ENCODE measurements around the gene MT1X.
A peak's percentile ranks its signal among the peaks of the same experiment; 100 is the strongest.

The MT1X gene

GRCh38 chr16:56681939-56682702, at the start of gene MT1X:
MT1X (plus strand) TSS chr16:56682470; CDS start chr16:56682541, 71 bp downstream.
- DNase-seq (ENCODE audit: low read depth in 1 of 2, low spot score in 1 of 2): peak; percentile 62 to 80

DNA sequence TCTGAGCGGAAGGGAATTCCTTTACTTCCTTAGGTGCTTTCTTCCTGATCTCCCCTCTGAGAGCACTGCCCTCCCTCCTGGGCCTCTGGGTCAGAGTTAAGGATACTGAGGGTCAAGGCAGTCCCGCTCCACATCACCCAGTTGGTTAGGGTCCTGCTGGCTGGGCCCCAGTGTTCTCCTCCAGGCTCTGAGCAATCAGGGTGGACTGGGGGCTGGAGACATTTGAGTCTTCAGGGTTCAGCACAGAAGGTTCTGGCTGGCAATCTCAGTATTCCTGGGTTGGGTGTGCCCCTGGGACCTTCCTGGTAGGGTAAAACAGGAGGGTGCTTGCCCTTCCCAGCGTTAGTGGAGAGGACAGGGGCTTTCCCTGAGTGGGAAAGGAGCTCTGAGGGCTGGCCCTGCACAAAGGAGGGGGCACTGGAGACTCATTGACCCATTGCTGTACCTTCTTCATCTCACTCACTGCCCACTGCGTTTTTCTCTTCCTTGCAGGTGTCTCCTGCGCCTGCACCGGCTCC, 49.4 kb upstream of the MT1X start:
- DNase-seq (ENCODE audit: low read depth in 1 of 2, low spot score in 1 of 2): no peak

DNA sequence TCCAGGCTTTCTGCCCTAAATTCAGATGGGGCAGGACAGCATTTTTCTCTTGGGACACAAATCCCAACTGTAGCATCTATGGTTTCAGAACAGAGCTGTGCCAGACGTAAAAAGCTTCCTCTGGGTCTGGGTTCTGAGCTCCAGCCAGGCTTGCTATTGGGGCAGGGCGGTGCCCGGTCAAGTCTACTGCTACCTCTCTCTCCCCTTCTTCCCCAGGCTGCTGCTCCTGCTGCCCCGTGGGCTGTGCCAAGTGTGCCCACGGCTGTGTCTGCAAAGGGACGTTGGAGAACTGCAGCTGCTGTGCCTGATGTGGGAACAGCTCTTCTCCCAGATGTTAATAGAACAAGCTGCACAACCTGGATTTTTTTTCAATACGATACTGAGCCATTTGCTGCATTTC, 48.7 kb upstream of the MT1X start:
- DNase-seq (ENCODE audit: low read depth in 1 of 2, low spot score in 1 of 2): no peak

- DNase-seq (ENCODE audit: low read depth in 1 of 2, low spot score in 1 of 2): no peak
Observed at GRCh38 chr16:56634715-56635440, 47.4 kb upstream of the MT1X start.

DNA sequence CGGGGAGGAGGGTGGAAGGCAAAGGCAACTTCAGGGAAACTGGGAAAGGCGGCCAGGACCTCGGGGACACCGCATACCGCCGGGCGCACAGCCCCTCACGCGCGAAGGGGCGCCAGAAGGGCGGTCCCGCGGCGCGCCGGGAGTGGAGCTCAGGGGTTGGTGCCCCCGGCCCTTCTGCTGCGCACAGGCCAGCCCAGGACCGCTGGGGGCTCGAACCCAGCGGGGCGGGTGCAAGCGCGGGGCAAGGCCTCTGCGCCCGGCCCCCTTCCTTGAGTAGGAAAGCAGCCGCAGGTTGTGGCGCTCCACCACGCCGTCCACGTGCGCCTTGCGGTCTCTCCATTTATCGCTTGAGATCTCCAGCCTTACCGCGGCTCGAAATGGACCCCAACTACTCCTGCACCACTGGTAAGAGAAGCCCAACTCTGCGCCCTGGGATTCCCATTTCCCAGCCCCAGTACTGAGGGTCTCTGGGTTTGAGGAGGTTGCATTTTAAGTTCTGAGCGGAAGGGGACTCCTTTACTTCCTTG, 46.8 kb upstream of the MT1X start:
- no peak for DNase-seq (ENCODE audit: low read depth in 1 of 2, low spot score in 1 of 2)

DNA sequence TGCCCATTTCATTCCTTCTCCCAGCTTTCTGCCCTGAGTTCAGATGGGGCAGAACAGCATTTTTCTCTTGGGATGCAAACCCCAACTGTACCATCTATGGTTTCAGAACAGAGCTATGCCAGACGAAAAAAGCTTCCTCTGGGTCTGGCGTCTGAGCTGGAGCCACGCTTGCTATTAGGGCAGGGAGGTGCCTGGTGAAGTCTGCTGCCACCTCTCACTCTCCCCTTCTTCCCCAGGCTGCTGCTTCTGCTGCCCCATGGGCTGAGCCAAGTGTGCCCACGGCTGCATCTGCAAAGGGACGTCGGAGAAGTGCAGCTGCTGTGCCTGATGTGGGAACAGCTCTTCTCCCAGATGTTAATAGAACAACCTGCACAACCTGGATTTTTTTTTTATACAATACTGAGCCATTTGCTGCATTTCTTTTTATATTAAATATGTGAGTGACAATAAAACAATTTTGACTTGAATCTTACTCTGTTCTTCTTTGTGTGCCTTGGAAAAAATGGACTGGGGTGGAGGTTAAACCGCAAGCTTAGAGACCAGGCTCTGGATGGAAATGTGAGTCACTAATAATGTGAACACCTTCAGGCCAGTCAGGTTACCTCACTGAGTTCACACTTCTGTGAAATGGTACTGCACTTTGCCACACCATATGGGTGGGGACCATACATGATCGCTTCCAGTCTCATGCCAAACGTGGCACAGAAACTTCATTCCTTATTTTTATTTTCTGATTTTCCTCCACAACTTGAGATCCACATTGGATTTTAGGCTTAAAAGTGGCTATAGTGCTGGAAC, 45.5 kb upstream of the MT1X start:
- no peak for DNase-seq (ENCODE audit: low read depth in 1 of 2, low spot score in 1 of 2)

- DNase-seq (ENCODE audit: low read depth in 1 of 2, low spot score in 1 of 2): no peak
Observed at GRCh38 chr16:56637814-56638750, 44.2 kb upstream of the MT1X start, which contains the start of gene MT1A. MT1A (plus strand) TSS chr16:56638666; CDS start chr16:56638739, 73 bp downstream.

GRCh38 chr16:56639045-56639444, 43.2 kb upstream of the MT1X start:
- DNase-seq (ENCODE audit: low read depth in 1 of 2, low spot score in 1 of 2): no peak

DNA sequence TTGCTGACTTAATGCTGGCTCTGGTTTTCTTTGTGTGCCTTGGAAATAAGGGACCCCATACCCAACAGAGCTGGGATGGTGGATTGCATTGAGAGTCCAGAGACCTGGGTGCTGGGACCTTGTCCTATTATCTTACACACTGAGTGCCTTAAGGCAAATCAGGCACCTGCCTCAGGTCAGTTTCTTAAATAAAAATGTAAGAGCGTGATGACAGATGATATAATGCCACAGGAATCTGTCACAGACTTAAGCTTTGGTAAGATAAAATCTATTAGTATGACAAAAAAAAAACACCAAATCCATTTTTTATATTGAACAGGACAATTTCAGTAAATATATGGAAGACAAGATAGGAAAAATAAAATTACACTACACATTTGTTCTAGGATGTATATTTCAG, 42.2 kb upstream of the MT1X start:
- no peak for DNase-seq (ENCODE audit: low read depth in 1 of 2, low spot score in 1 of 2)

DNA sequence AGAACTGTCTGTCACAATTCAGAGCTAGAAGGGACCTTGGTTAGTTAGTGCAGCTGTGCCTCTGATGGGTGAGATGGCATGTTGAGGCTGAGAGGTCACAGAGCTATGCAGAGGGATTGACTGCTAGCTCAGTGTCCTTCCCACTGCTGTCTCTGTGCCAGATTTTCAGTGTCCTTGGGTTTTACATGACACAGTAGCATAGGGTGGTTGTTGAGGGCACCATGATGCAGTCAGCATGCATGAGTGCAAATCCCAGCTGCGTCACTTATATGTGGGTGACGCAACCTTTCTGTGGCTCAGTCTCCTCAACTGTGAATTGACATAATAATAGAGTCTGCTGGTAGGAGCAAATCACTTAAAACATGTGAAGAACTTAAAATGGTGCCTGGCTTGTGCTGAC, 41.1 kb upstream of the MT1X start:
- no peak for DNase-seq (ENCODE audit: low read depth in 1 of 2, low spot score in 1 of 2)

DNA sequence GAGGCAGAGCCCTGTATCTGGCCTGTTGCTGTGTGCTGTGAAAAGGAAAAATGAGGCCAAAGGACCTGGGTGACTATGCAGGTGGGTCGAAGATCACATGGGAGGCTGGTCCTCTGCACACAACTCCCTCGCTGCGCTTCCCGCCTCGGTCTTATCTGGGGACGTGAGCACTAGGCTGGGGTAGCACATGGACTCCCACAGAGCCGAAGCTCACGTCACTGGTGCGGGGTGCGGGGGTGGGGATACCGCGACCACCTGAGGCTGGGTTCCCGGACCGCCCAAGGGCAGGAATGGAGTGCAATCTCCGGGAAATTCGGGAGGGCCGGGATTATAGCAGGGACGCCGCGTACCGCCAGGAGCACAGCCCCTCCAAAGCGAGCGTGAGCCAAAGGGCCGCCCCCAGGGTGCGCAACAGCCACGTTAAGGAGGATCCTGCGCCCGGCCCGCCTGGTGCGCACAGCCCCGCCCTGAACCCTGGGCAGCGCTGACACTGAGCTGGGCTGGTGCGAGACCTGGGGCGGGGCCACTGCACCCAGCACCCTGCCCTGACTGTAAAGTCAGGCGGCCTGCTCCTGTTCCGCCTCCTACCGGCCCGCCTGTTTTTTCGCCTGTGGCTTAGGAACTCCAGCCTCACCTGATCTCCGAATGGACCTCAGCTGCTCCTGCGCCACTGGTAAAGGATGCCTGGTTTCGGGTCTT, 39.0 kb upstream of the MT1X start:
- DNase-seq (ENCODE audit: low read depth in 1 of 2, low spot score in 1 of 2): peak; percentile 34 to 58

DNA sequence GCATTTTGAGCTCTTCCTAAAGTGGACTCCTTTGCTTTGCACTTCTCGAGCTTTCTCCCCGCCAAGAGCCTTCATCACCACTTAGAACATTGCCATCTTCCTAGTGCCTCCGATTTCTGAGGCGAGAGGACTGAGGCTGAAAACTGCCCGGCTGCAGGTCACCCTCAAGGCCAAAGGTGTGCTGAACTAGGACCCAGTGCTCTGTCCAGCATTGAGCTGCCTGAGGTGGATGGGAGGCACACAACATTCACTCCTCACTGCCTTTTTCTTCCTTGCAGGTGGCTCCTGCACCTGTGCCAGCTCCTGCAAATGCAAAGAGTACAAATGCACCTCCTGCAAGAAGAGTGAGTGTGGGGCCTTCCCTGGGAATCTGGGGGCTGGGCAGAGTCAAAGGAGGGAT, 38.4 kb upstream of the MT1X start:
- no peak for DNase-seq (ENCODE audit: low read depth in 1 of 2, low spot score in 1 of 2)

DNA sequence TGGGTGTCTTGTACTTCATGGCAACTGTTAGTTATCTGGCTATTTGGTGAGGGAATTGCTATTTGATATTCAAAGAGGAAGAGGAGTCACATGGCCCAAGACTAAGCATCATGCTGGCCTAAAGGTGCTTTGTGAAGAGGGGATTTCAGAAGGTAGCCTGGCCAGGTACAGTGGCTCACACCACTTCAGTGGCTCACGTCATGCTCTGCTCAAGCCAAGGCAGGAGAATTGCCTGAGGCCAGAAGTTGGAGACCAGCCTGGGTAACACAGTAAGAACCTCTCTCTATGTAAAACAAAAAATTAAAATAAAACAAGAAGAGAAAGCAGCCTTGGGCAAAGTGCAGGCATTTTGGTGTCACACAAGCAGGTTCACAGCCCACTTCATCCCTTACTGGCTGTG, 37.0 kb upstream of the MT1X start:
- DNase-seq (ENCODE audit: low read depth in 1 of 2, low spot score in 1 of 2): no peak

DNA sequence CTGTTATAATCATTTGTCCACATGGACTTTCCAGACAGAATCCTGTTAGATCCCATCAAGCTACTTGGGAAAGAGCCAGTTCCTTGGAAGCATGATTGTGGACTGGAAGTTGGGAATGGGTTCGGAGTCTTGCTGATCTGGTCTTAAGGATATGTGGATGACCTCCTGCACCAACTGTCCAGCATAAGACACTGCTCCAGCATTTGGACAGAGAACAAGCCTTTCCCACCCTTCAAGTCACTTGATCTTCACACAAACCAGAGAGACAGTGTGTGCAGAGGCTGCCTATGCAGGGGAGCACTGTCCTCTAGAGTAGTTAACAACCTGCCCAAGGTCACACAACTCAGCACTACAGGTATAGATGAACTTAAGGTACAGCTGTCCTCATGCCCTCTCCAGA, 36.4 kb upstream of the MT1X start:
- DNase-seq (ENCODE audit: low read depth in 1 of 2, low spot score in 1 of 2): no peak

- no peak for DNase-seq (ENCODE audit: low read depth in 1 of 2, low spot score in 1 of 2)
Observed at GRCh38 chr16:56647641-56648431, 34.4 kb upstream of the MT1X start.

- no peak for DNase-seq (ENCODE audit: low read depth in 1 of 2, low spot score in 1 of 2)
Observed at GRCh38 chr16:56649271-56649670, 33.0 kb upstream of the MT1X start.

GRCh38 chr16:56649820-56650219, 32.5 kb upstream of the MT1X start:
- no peak for DNase-seq (ENCODE audit: low read depth in 1 of 2, low spot score in 1 of 2)

DNA sequence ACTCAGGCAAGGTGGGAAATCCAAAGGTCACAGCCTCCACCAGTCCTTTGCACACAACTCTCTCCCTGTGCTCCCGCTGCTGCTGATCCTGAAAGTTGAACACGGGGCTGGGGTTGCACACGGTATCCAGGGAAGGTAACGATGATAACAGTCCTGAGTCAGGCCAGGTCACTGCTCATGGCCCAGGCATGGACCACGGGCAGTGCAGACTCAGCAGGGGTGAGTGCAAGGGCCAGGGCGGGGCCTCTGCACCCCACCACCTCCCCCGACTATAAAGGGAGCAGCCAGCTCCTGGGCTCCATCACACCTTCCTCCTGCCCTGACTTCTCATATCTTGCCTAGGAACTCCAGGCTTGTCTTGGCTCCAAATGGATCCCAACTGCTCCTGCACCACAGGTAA, 30.7 kb upstream of the MT1X start, which contains the start of gene MT1B:
MT1B (plus strand) TSS at position 301 of the 400 bp plus-strand sequence; CDS start at position 369, 68 bp downstream.
- DNase-seq (ENCODE audit: low read depth in 1 of 2, low spot score in 1 of 2): no peak

- no peak for DNase-seq (ENCODE audit: low read depth in 1 of 2, low spot score in 1 of 2)
Observed at GRCh38 chr16:56652600-56652999, 29.7 kb upstream of the MT1X start.
